GM18907 (cell line): ENCODE data around the gene NIP7.
"Not testable (repeated sequence)": the region's sequence is repeated elsewhere in the genome, so short reads cannot be mapped to it uniquely, and the experiment has no call there.

Source experiments
- ATAC-seq: cut with Tn5 transposase; IDR thresholded peaks from one replicate; pipeline ENCODE4 v1.9.1; 2021; ENCODE audit warnings: mild to moderate bottlenecking, moderate library complexity; ENCODE audit not compliant: unreplicated experiment

The NIP7 gene

DNA sequence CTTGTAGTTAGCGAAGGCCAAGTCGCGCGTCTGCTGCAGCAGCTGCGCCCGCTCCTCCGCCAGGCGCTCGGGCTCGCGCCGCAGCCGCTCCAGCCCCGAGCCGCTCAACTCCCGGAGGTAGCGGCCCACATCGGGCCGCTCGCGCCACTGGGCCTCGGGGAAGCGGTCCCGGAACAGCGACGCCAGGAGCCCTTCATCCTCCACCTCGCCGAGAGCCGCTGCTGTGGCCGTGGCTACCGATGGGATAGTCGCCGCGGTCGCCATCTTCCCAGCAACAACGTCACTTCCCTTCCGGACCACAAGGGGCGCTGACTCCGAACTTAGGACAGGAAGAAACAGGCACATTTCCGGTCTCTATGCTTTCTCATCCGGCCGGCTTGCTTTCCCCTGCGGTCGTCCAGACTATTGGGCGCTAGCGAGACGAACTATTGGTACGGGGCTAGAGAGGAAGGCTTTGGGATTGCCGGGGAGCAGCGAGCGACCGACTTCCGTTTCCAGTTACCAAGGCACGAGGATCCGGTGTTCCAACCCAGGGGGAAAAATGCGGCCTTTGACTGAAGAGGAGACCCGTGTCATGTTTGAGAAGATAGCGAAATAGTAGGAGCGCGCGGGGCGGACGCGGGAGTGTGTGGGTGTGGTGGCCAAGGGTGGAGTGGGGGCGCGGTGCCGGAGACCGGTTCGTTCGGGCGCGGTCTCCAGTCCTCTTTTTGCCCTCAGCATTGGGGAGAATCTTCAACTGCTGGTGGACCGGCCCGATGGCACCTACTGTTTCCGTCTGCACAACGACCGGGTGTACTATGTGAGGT lies at the start of gene NIP7, which contains the start of gene COG8:
TSS of gene NIP7 (plus strand) at position 484 of the 806 bp plus-strand sequence. CDS start at position 542, 58 bp downstream.
TSS of gene COG8 (minus strand) at position 276 of the 806 bp plus-strand sequence. CDS start at position 264, 12 bp downstream.
- ATAC-seq, result peak; percentile 89

DNA sequence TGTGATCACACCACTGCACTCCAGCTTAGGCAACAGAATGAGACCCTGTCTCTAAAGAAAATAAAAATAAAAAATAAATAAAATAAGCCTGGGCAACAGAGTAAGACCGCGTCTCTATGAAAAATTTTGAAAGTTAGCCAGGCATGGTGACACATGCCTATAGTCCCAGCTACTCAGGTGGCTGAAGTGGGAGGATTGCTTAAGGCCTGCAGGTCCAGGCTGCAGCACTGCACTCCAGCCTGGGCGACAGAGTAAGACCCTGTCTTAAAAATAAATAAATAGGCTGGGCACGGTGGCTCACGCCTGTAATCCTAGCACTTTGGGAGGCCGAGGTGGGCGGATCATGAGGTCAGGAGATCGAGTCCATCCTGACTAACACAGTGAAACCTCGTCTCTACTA lies 47.9 kb upstream of the NIP7 start:
- ATAC-seq, result not testable (repeated sequence)

DNA sequence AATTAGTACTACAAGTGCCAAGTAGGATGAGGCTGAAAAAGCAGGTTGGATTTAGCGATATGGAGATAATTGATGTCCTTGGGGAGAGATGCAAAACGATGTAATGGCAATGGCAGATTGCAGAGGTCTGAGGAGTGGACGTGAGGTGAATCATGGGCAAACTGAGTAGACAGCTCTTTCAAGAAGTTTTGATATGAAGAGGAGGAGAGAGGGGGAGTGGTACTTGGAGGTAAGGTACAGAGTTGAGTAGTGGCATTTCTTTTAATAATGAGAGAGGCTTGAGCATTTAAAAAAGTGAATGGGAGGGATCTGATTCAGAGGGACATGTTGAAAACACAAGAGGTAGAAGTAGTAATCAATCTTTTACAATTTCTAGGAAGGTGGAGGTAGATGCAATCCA lies 46.2 kb upstream of the NIP7 start:
- no peak for ATAC-seq

DNA sequence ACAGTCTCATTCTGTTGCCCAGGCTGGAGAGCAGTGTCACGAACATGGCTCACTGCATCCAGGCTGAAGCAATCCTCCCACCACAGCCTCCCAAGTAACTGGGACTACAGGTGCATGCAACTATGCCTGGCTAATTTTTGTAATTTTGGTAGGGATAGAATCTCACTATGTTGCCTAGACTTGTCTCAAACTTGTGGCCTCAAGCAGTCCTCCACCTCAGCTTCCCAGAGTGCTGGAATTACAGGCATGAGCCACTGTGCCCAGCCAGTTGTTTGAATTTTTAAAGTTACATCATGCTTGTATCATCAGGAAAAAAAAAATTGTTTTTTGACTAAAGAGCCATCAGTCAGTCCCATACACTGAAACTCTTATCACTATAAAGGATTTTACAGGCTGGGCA lies 45.5 kb upstream of the NIP7 start:
- ATAC-seq, result no peak

DNA sequence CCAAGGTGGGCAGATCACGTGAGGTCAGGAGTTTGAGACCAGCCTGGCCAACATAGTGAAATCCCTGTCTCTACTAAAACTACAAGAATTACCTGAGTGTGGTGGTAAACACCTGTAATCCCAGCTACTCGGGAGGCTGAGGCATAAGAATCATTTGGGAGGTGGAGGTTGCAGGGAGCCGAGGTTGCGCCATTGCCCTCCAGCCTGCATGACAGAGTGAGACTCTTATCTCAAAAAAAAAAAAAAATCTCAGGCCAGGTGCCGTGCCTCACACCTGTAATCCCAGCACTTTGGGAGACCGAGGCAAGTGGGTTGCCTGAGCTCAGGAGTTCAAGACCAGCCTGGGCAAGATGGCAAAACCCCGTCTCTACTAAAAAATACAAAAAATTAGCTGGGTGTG lies 42.8 kb upstream of the NIP7 start:
- not testable (repeated sequence) for ATAC-seq

DNA sequence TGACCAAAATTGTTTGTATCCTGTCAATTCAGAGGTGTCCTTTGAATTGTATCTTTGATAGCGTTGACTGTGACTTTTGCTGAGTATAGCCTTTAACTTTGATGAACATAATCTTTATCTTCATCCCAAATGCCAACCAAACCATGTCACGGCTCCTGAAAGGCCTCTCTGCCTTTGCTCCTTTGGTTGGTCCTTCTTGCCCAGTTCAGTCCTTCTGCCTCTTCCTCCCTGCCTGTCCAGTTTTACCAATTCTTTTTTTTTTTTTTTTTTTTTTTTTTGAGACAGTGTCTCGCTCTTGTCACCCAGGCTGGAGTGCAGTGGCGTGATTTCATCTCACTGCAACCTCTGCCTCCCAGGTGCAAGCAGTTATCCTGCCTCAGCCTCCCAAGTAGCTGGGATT lies 41.3 kb upstream of the NIP7 start:
- ATAC-seq, result no peak

DNA sequence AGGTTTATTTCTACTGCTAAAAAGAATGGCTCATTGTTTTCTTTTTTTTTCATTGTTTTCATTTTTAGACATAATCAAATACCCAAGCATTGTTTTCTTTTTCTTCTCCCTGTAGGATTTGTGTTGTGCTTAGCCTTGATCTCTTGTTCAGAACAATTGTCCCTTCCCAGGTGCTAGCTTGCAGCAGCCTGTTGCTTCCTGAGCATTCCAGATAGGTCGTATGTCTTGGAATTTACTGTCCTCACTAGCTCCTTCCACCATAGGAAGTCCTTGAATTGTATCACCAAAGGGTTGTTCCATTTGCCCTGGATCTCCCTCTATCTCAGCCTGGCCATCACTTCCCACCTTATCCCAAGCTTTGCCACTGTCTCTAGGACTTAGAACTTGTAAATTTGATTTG lies 38.4 kb upstream of the NIP7 start:
- no peak for ATAC-seq

DNA sequence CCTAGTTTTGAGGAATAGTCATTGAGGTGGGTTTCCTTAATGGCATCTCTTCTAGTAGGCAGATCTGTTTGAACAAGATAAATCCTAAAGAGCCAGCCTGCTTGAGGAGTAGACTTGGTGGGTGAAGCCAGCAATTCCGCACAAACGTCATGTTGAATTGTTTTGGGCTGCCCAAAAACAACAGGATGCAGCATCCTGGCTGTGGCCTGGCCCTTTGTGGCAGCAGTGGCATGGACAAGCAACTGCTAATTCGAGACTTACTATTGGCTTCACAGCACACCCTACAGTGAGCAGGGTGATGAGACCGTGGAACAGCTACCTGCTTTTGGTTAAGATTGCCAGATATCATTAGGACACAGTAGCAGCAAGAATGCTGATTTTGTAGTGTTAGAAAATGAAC lies 37.7 kb upstream of the NIP7 start:
- no peak for ATAC-seq

DNA sequence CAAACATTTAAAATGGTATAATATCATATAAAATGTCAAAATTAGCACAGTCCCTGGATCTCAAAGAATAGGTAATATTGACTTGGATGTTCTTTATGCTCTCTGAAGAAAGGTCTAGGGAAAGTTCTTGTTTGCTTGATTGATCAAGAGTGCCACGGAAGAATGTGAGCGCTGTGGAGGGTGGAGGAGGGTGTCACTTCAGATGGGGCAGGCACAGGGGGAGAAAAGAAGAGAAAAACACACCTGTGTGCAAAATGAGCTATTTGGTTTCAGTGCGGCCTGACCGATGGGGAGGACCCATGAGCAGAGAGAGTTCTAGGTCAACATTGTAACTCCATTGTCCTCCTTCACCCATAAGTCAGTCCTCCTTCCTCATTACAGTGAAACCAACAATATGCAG lies 37.3 kb upstream of the NIP7 start:
- no peak for ATAC-seq

DNA sequence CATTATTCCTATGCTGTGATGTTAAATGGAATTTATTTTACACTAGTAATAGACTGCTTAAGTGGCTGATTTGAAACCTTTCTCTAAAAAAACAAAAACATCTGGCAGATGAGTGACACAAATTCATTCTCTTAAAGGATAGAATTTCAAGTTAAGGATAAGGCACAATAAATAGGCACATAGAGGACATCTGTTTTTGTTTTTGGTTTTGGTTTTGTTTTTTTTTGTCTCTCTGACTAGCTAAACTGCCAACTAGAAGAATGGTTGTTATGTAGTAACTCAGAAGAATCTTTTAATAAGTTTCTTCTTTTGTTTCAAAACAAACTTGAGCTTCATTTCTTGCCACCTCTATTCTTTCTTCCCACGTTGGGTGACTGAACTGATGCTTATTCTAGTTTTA lies 33.5 kb upstream of the NIP7 start:
- ATAC-seq, result no peak

DNA sequence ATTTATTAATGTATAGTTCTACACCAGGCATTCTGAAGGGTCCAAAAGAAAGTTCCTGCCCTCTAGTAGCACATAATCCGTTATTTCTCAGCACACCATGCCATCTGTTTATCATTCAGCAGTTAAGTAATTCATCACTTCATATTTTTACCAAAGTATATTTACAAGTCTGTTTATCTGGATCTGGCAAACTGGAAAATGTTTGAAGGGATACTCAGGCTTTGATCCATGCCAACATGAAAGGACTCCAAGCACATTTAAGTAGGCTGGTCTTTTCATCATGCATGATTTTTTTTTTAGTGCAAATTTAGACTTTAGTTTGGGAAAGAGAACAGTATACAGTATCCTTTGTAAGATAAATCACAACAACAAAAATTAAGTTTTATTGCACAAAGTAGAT lies 32.5 kb upstream of the NIP7 start:
- no peak for ATAC-seq

DNA sequence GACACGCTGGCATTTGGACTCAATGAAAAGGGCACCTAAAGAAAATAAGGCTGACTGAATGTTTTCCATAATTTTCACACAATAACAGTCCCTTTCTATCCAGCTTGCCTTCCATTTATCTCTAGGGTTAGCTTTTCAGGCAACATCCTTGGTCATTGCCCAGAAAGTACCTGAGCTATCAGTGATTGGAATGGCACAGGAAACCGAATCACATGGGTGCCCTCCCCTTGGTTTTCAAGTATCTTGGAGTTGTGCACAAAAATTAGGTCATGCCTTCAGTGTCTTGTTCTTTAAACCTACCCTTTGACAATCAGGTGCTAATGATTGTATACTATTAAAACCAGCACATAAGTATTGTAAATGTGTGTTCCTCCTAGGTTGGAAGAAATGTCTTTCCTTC lies 31.7 kb upstream of the NIP7 start:
- no peak for ATAC-seq

DNA sequence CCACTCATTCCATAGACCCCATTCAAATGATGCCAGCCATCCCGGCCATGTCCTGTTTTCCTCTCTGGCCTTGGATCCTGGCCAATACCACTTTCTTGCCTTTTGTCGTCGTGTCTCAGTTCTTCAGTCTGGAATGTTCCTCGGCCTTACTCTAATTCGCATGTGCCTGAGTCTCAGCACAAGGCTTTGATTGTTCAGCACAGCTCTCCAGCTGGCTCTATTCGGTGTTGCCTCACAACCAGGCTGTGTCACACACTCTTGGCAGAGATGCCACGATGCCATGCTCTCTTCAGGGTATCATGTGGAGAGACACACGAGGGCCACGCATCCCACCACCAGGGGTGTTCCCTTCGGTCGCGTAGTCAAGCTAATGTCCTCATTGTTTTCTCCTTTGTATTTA lies 30.3 kb upstream of the NIP7 start:
- ATAC-seq, result no peak

DNA sequence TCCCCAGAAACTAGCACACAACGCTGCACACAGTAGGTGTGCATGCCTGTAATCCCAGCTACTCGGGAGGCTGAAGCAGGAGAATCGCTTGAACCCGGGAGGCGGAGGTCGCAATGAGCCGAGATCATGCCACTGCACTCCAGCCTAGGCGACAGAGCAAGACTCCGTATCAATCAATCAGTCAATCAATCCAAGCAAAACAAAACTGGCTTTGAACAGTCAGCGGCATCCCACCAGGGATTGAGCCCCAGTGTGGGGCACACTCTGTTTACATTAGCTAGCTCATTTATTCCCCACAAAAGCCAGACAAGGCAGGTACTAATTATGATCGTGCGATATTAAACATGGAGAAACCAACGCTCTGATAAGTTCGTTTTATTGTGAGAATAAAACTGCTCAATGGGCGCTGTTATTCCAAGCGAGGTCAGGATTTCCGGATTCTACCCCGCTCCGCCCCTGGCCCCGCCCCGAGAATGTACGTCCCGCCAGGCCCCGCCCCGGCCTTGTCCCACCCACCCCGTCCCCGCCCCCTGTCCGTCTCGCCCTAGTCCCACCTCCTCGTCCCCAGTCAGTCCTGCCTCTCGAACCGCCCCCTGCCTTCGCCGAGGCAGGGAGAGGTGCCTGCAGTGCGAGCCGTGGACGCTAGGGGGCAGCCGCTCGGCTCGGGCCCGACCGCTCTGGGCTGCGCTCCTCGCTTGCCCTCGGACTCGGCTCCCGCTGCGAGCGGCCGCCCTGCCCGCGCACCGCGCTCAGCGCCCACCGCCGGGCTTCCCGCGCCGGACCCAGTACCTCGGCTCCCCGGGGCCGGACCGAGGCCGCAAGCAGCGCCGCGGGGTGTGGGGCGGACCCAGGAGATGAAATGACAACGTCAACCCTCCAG lies 28.7 kb upstream of the NIP7 start, which contains the start of gene VPS4A:
TSS of gene VPS4A (plus strand) at position 698 of the 880 bp plus-strand sequence. CDS start at position 860, 162 bp downstream.
- ATAC-seq, result peak; percentile 94

DNA sequence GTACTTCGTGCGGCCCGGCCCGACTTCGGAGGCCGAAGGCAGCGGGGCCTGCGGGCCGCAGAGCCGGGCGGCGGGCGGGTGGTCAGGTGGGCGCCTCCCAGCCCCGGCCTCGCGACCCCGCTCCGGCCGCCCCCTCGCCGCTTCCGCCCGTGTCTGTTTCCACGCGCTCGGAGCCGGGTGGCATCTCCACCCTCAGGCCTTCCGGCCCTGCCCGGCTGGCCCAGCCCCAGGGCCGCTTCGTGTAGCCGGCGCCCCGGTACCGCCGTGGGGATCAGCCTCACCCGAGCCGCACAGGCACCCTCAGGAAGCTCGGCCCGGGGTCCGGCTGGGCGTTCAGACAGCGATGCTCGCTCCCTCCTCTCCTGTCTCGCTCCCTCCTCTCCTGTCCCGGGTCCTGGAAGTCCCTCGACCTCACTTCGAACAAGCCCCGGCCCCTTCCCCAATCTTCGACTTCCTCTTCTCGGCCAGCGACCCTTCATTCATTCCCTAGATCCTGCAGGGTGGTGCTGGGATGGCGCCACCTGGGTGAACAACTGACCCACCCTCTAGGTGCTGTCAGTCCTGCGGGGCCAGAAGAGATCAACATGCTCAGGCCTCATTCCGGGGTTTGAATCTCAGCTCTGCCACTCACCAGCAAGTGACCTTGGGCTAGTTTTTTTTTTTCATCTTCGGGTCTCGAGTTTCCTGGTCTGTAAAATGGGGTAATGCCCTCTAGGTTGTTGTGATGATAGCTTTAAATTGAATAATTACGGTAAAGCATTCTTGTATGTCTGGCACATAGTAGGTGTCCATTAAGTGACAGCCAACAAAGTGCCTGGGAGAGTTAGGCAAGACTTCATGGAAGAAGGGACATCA lies 27.8 kb upstream of the NIP7 start:
- peak; percentile 59 for ATAC-seq

DNA sequence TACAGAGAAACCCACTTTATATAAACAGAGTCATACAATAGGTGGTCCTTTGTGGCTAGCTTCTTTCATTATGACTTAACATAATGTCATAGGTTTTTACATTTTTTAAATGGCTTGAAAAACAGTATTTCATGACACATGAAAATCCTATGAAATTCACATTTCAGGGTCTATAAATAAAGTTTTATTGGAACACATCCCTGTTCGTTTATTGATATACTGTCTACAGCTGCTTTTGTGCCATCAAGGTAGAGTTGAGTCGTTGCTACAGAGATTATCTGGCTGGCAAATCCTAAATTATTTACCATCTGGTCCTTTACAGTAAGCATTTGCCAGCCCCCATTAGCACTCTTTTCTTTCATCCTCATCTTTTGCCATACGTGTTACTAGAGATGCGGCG lies 26.1 kb upstream of the NIP7 start:
- ATAC-seq, result no peak

DNA sequence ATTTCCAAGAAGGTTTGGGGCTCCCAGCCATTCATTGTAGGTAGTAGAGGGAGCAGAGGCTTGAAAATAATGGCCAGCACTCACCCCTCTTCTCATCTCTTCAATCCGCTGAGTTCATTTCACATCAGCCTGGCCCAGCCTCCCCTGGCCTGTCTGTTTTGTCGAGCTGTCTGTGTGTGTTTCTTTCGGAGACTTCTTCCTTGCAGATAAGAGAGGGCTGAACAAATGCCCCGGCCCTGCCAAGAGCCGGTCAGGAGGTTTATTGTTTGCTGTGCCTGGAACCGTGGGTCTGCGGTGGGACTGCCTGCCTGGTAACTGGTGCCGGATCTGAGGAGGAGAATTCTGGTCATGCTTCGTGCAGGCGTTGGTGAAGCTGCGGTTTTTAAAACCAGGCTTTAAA lies 25.0 kb upstream of the NIP7 start:
- no peak for ATAC-seq

DNA sequence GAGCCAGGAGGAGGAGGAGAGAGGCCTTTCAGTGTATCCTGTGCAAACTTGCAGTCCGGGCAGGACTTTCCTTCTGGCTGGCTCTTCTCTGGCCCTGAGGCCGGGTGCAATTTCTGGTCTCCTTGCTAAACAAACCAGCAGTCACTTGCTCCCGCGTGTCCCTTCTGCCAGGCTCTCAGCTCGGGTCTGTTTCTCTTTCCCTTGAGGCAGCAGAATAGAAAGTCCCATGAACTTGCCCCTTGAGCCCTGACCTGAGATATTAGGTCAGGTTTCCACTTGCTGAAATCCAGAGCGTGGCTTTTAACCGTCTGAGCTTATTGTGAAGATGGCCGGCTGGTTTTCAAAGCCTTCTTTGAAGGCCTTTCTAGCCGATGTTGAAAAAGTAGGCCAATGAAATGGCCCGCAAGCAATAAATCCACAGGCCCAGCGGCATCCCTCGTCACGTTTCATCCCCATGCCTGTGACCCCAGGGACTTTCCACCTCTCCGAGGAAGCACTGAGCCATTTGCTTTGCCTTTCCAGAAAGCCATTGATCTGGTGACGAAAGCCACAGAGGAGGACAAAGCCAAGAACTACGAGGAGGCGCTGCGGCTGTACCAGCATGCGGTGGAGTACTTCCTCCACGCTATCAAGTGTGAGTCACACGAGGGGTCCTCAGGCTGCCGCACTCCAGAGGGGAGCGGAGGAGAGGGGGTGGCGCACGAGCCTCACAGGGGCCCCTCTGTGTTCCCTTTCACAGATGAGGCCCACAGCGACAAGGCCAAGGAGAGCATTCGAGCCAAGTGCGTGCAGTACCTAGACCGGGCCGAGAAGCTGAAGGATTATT lies 23.9 kb upstream of the NIP7 start:
- ATAC-seq, result no peak

DNA sequence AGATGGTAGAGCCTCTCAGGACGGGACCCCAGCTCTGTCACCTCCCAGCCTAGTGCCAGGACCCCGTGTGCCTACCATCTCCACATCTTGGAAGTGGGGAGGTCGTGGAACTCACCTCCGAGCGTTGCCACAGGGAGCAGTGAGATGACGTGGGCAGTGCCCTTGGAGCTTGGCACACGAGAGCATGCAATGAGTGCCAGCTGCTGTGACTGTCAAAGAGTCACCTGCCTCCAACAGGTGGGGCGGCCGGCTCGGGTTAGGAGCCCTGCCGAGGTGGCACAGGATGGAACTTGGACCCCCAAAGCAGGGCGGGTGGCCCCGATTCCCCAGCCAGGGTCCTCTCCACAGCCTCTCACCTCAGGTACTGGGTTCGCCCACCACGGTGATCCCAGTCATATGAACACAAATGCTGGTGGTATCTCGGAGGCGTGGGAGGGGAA lies 23.0 kb upstream of the NIP7 start:
- no peak for ATAC-seq
